Measurements from ENCODE around the gene GTPBP8.

The GTPBP8 gene

DNA sequence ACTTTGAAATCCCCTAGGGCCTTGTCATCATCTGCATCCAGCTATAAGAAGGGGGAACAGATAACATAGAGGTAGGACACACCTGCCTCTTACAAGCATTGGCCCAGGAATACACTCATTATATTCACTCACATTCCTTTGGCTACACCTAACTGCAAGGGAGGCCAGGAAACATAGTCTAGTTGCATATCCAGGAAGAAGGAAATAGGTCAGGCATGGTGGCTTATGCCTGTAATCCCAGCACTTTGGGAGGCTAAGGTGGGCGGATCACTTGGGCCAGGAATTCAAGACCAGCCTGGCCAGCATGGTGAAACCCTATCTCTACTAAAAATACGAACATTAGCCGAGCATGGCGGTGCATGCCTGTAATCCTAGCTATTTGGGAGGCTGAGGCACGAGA, 48.8 kb downstream of the GTPBP8 start:
- TF ChIP-seq, protein P1, sequence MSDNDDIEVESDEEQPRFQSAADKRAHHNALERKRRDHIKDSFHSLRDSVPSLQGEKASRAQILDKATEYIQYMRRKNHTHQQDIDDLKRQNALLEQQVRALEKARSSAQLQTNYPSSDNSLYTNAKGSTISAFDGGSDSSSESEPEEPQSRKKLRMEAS (IDR thresholded peaks at IDR 0.05): no peak
- TF ChIP-seq EGR1 (IDR thresholded peaks at IDR 0.05): no peak
- no peak for TF ChIP-seq CREB1 (IDR thresholded peaks at IDR 0.05; ENCODE audit: low read depth)
- no peak for TF ChIP-seq TCF12 (IDR thresholded peaks at IDR 0.05; ENCODE audit: low read depth)
- no peak for TF ChIP-seq FOXM1 (IDR thresholded peaks at IDR 0.05; ENCODE audit: borderline replicate concordance, low read depth)
- no peak for TF ChIP-seq TAF1 (IDR thresholded peaks at IDR 0.05; ENCODE audit: low read depth)
- TF ChIP-seq RAD21 (IDR thresholded peaks at IDR 0.05; ENCODE audit: low read depth): no peak
- TF ChIP-seq, protein P2, sequence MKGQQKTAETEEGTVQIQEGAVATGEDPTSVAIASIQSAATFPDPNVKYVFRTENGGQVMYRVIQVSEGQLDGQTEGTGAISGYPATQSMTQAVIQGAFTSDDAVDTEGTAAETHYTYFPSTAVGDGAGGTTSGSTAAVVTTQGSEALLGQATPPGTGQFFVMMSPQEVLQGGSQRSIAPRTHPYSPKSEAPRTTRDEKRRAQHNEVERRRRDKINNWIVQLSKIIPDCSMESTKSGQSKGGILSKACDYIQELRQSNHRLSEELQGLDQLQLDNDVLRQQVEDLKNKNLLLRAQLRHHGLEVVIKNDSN (IDR thresholded peaks at IDR 0.05): no peak
- TF ChIP-seq CEBPB (IDR thresholded peaks at IDR 0.05): no peak
- TF ChIP-seq TEAD4 (IDR thresholded peaks at IDR 0.05): no peak
- no peak for TF ChIP-seq YY1 (IDR thresholded peaks at IDR 0.05; ENCODE audit: low read depth)
- TF ChIP-seq EP300 (IDR thresholded peaks at IDR 0.05; ENCODE audit: borderline replicate concordance): no peak
- TF ChIP-seq REST (IDR thresholded peaks at IDR 0.05; ENCODE audit: low read depth): no peak
- no peak for TF ChIP-seq ZBTB7A (IDR thresholded peaks at IDR 0.05; ENCODE audit: low read depth)
- TF ChIP-seq NFIC (IDR thresholded peaks at IDR 0.05): no peak

DNA sequence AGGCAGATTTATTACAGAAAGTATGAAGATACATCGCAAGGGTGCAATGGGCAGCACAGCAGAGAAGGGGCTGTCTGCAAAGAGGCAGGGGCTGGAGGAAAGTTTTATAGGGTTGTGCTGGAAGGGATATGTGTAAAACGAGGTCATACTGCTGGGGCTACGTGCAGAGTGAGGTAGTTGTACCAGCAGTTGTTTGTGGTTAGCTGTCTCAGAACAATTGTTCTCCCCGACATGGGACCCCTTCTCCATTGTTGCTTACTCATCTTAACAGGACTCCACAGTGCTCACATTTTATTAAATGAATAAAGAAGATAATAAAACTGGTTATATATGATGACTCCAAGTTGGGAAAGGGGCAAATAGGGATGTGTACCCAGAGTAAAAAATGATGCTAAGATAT, 49.4 kb downstream of the GTPBP8 start:
- no peak for TF ChIP-seq RAD21 (IDR thresholded peaks at IDR 0.05; ENCODE audit: low read depth)
- TF ChIP-seq, protein P1 (IDR thresholded peaks at IDR 0.05): no peak
- no peak for TF ChIP-seq REST (IDR thresholded peaks at IDR 0.05; ENCODE audit: low read depth)
- no peak for TF ChIP-seq TCF12 (IDR thresholded peaks at IDR 0.05; ENCODE audit: low read depth)
- TF ChIP-seq FOXM1 (IDR thresholded peaks at IDR 0.05; ENCODE audit: borderline replicate concordance, low read depth): no peak
- TF ChIP-seq TEAD4 (IDR thresholded peaks at IDR 0.05): no peak
- TF ChIP-seq, protein P2 (IDR thresholded peaks at IDR 0.05): no peak
- TF ChIP-seq CEBPB (IDR thresholded peaks at IDR 0.05): no peak
- TF ChIP-seq ZBTB7A (IDR thresholded peaks at IDR 0.05; ENCODE audit: low read depth): no peak
- TF ChIP-seq YY1 (IDR thresholded peaks at IDR 0.05; ENCODE audit: low read depth): no peak
- TF ChIP-seq NFIC (IDR thresholded peaks at IDR 0.05): no peak

- TF ChIP-seq CREB1 (IDR thresholded peaks at IDR 0.05; ENCODE audit: low read depth): no peak
- no peak for TF ChIP-seq TCF12 (IDR thresholded peaks at IDR 0.05; ENCODE audit: low read depth)
- no peak for TF ChIP-seq ZBTB7A (IDR thresholded peaks at IDR 0.05; ENCODE audit: low read depth)
- no peak for TF ChIP-seq FOXM1 (IDR thresholded peaks at IDR 0.05; ENCODE audit: borderline replicate concordance, low read depth)
- TF ChIP-seq EP300 (IDR thresholded peaks at IDR 0.05; ENCODE audit: borderline replicate concordance): no peak
- no peak for TF ChIP-seq TEAD4 (IDR thresholded peaks at IDR 0.05)
- TF ChIP-seq, protein P1 (IDR thresholded peaks at IDR 0.05): no peak
- no peak for TF ChIP-seq TAF1 (IDR thresholded peaks at IDR 0.05; ENCODE audit: low read depth)
- TF ChIP-seq CEBPB (IDR thresholded peaks at IDR 0.05): no peak
- no peak for TF ChIP-seq YY1 (IDR thresholded peaks at IDR 0.05; ENCODE audit: low read depth)
- no peak for TF ChIP-seq REST (IDR thresholded peaks at IDR 0.05; ENCODE audit: low read depth)
- TF ChIP-seq EGR1 (IDR thresholded peaks at IDR 0.05): no peak
Measured at GRCh38 chr3:113043686-113044085, 52.9 kb downstream of the GTPBP8 start.

- TF ChIP-seq, protein P2 (IDR thresholded peaks at IDR 0.05): peak; percentile 84
- TF ChIP-seq TEAD4 (IDR thresholded peaks at IDR 0.05) (no peak), NFIC (IDR thresholded peaks at IDR 0.05) (no peak), ZBTB7A (IDR thresholded peaks at IDR 0.05; ENCODE audit: low read depth) (no peak), EGR1 (IDR thresholded peaks at IDR 0.05) (no peak), RAD21 (IDR thresholded peaks at IDR 0.05; ENCODE audit: low read depth) (peak; percentile 91), CEBPB (IDR thresholded peaks at IDR 0.05) (no peak), CREB1 (IDR thresholded peaks at IDR 0.05; ENCODE audit: low read depth) (no peak), YY1 (IDR thresholded peaks at IDR 0.05; ENCODE audit: low read depth) (no peak), EP300 (IDR thresholded peaks at IDR 0.05; ENCODE audit: borderline replicate concordance) (no peak), TCF12 (IDR thresholded peaks at IDR 0.05; ENCODE audit: low read depth) (no peak), REST (IDR thresholded peaks at IDR 0.05; ENCODE audit: low read depth) (no peak), FOXM1 (IDR thresholded peaks at IDR 0.05; ENCODE audit: borderline replicate concordance, low read depth) (no peak), TAF1 (IDR thresholded peaks at IDR 0.05; ENCODE audit: low read depth) (no peak)
- TF ChIP-seq, protein P1 (IDR thresholded peaks at IDR 0.05): peak; percentile 96
Measured at GRCh38 chr3:113051302-113051711, 60.5 kb downstream of the GTPBP8 start.
